Colonic mucosa (tissue), 4 donors: ENCODE results near the gene GABRD. TPM values are rescaled to one million over a fixed set of nuclear protein-coding genes. Genes with fewer than 3 reads are reported as not detected.

Experiments
- DNase-seq: peaks from one replicate; pipeline ENCODE4 v3.0.0-alpha.2; 2020
- H3K27ac ChIP-seq: fragments of 200-600 bp; one replicate; pipeline ENCODE4 v1.8.0; 2021
- H3K27me3 ChIP-seq: fragments of 200-600 bp; one replicate; pipeline ENCODE4 v1.8.0; 2021
- H3K36me3 ChIP-seq: fragments of 200-600 bp; one replicate; pipeline ENCODE4 v1.8.0; 2021
- H3K4me1 ChIP-seq: fragments of 200-600 bp; one replicate; pipeline ENCODE4 v1.8.0; 2021; ENCODE audit warnings: mild to moderate bottlenecking
- H3K4me3 ChIP-seq: fragments of 200-600 bp; one replicate; pipeline ENCODE4 v1.8.0; 2021
- H3K9ac ChIP-seq, 2 donors: one replicate each; pipeline ENCODE4 v1.7.0; 2013; ENCODE audit warnings: control low read depth in 2 of 2, low read depth in 2 of 2, low read length in 2 of 2
- H3K9me3 ChIP-seq: fragments of 200-600 bp; one replicate; pipeline ENCODE4 v1.8.0; 2021
- intact Hi-C: fragments of 100-400 bp; cut with DNase I; formaldehyde crosslinking; loops from one replicate; pipeline ENCODE4 v1.14.1; 2022
- total RNA-seq, 2 donors: library from RNA; stranded (reverse); fragmentation: NEBNext Ultra II Directional in 1 of 2; extraction: Animal tissue kit (Norgen Biotek cat#: 25700) in 1 of 2; gene quantifications; one replicate each; pipeline ENCODE4 v1.2.1, GENCODE V29; 2021
- TF ChIP-seq, protein P1 (sequence below): fragments of 200-600 bp; IDR thresholded peaks from one replicate; pipeline ENCODE4 v1.8.0; 2022; ENCODE audit warnings: antibody characterized with exemption, mild to moderate bottlenecking
- donor health status: healthy.
- donor health status: DM: no; HTN: no; CAD: no.
- donor health status: DM: no; HTN: no; CAD: no.

GABRD gene
- total RNA-seq, 2 donors from 2014 or later: 0.15 to 0.21 TPM

DNA sequence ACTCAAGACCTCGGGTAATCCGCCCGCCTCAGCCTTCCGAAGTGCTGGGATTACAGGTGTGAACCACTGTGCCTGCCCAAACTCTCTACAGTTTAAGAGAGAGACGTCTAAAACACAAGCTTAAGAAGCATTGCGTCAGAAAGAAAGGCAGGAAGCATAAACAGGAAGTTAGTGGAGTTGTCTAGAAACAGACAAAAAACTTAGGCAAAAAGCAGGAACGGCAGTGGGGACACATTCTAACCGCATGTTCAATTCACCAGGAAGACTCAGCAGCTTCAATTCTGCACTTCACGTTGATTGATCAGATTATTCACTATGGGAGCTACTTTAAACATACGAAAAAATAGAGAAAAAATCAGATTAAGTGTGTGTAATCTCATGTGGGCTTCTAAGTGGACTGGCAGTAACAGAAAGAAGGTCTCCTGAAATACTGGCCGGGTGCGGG lies 22.9 kb upstream of the GABRD start:
- H3K27ac ChIP-seq: no peak overlapping the region

DNA sequence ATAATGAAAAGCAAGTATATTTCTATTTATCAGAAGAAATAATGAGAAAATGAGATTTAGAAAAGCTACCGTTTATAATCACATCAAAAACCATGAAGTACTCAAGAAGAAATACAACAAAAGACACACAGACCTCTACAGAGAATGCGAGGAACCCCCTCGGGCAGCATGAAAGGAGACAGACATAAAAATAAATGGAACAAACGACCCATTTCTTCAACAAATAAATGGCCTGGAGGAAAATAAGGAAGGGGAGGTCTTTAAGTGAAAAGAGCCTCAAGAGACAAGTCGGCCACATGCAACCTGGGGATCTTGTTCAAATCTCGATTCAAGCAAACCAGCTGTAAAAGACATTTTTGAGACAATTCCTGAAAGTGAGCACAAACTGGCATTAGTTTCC lies 21.6 kb upstream of the GABRD start:
- Histone ChIP-seq H3K27ac (no peak overlapping the region), H3K9ac (no peak overlapping the region), H3K36me3 (no peaks in the 10 kb centered on the region), H3K9me3 (no peaks in the 10 kb centered on the region), H3K4me1 (no peaks in the 10 kb centered on the region), H3K27me3 (no peaks in the 10 kb centered on the region), H3K4me3 (no peak overlapping the region)
- intact Hi-C loops: no loop called here
- TF ChIP-seq, protein P1, sequence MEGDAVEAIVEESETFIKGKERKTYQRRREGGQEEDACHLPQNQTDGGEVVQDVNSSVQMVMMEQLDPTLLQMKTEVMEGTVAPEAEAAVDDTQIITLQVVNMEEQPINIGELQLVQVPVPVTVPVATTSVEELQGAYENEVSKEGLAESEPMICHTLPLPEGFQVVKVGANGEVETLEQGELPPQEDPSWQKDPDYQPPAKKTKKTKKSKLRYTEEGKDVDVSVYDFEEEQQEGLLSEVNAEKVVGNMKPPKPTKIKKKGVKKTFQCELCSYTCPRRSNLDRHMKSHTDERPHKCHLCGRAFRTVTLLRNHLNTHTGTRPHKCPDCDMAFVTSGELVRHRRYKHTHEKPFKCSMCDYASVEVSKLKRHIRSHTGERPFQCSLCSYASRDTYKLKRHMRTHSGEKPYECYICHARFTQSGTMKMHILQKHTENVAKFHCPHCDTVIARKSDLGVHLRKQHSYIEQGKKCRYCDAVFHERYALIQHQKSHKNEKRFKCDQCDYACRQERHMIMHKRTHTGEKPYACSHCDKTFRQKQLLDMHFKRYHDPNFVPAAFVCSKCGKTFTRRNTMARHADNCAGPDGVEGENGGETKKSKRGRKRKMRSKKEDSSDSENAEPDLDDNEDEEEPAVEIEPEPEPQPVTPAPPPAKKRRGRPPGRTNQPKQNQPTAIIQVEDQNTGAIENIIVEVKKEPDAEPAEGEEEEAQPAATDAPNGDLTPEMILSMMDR: no peak
- DNase-seq: no peak

More for the DNA sequence above, 22.9 kb upstream of the GABRD start:
- Histone ChIP-seq H3K4me1 (no peaks in the 10 kb centered on the region), H3K9me3 (no peaks in the 10 kb centered on the region), H3K9ac (no peak overlapping the region), H3K27me3 (no peaks in the 10 kb centered on the region), H3K4me3 (no peak overlapping the region), H3K36me3 (no peaks in the 10 kb centered on the region)
- TF ChIP-seq, protein P1: no peak
- intact Hi-C loops: no loop called here
- DNase-seq: no peak

DNA sequence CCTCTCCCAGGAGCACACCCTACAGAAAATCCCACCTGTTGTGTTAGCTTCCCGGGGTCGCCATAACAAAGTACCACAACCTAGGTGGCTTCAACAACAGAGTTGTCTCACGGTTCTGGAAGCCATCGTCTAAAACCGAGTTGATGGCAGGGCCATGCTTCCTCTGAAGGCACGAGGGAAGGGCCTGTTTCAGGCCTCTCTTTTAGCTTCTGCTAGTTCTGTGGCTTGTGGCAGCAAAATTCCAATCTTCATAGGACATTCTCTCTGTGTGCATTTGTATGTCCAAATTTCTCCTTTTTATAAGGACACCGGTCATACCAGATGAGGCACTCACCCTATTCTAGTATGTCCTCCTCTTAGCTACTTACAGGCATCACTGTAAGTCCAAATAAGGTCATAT lies 18.7 kb upstream of the GABRD start:
- H3K4me1 ChIP-seq: no peaks in the 10 kb centered on the region
- H3K4me3 ChIP-seq: no peak overlapping the region
- H3K27me3 ChIP-seq: peaks cover 12% of the 10 kb centered on the region
- intact Hi-C loops: no loop called here
- no peak overlapping the region for H3K27ac ChIP-seq
- TF ChIP-seq, protein P1: no peak
- no peak for DNase-seq
- no peaks in the 10 kb centered on the region for H3K9me3 ChIP-seq
- H3K9ac ChIP-seq: no peak overlapping the region
- no peaks in the 10 kb centered on the region for H3K36me3 ChIP-seq

DNA sequence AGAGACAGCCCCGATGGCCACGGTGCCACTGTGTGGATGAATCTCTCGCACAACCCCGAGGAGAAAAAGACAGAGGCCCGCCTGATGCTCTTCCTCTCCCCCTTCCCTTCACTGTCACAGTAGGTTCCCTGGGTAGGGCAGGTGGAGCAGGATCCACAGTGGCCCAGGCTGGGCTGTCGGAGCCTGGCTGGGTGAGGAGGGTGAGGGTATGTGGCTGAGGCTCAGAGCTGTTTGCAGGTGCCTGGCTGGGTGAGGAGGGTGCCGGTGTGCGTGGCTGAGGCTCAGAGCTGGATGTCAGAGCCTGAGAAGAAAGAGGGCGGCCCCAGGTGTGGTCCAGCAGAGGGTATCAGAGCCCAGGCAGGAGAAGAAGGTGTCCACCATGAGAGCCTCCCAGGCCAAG lies 18.3 kb upstream of the GABRD start:
- intact Hi-C loops: no loop called here
- H3K9ac ChIP-seq: no peak overlapping the region
- no peak for DNase-seq
- H3K9me3 ChIP-seq: no peaks in the 10 kb centered on the region
- H3K4me3 ChIP-seq: no peak overlapping the region
- TF ChIP-seq, protein P1: no peak
- no peaks in the 10 kb centered on the region for H3K4me1 ChIP-seq
- H3K36me3 ChIP-seq: no peaks in the 10 kb centered on the region
- peaks cover 12% of the 10 kb centered on the region for H3K27me3 ChIP-seq
- H3K27ac ChIP-seq: no peak overlapping the region

DNA sequence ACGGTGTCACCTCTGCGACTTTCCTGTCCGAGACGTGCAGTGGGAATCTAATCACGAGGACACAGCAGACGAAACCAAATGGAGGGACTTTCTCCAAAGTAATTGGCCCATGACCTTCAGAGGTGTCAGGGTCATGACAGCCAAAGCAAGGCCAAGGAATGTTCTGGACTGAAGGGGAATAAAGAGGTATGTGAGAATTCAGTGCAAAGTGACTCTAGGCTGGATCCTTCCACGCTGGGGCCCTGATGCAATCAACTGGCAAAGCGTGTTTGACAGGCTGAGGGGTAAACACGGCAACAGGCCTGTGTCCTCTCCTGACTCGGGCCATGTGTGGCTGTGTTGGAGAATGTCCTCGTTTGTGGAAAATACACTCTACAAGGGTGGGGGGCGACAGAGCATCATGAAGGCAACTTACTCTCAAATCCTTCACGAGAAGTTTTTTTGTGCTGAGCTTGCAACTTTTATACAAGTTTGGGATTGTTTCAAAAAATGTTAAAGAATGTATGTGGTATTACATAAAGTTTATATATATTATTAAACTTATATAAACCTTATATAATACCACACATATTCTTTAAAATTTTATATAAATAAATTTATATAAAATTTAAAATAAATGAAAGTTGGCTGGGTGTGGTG lies 17.3 kb upstream of the GABRD start:
- TF ChIP-seq, protein P1: no peak
- Histone ChIP-seq H3K4me3 (no peak overlapping the region), H3K27me3 (peaks cover 12% of the 10 kb centered on the region), H3K9ac (no peak overlapping the region), H3K9me3 (no peaks in the 10 kb centered on the region), H3K36me3 (no peaks in the 10 kb centered on the region), H3K27ac (no peak overlapping the region), H3K4me1 (no peaks in the 10 kb centered on the region)
- intact Hi-C loops: no loop called here
- DNase-seq: no peak
